Natural killer cell (primary cell): Measurements from ENCODE around the gene SMYD2. TPM values are rescaled to one million over a fixed set of nuclear protein-coding genes. Genes with fewer than 3 reads are reported as not detected.

Experiments
- ATAC-seq, 3 donors: fragments of 150-1000 bp in 2 of 3; fragments of 200-7000 bp in 1 of 3; cut with Tn5 transposase; 1 replicate in 1 of 3; 2 replicates in 2 of 3; pipeline ENCODE4 v1.10.0; 2021; ENCODE audit warnings: mild to moderate bottlenecking in 2 of 3, moderate library complexity in 2 of 3
- DNase-seq, 2 donors: peaks; one replicate each; pipeline versions ENCODE4 v3.0.0 to v3.0.0-alpha.2; 2013 to 2021; ENCODE audit warnings: mixed read lengths in 1 of 2
- H3K27ac ChIP-seq: one replicate; pipeline ENCODE4 v1.5.1; 2013; ENCODE audit warnings: mild to moderate bottlenecking, low read length
- H3K27me3 ChIP-seq: one replicate; pipeline ENCODE4 v1.6.1; 2013; ENCODE audit warnings: low read length; ENCODE audit not compliant: control insufficient read depth, insufficient read depth
- H3K36me3 ChIP-seq: one replicate; pipeline ENCODE4 v1.6.1; 2013; ENCODE audit warnings: low read length; ENCODE audit not compliant: control insufficient read depth, insufficient read depth
- H3K4me1 ChIP-seq: one replicate; pipeline ENCODE4 v1.6.1; 2013; ENCODE audit warnings: low read length; ENCODE audit not compliant: control insufficient read depth, insufficient read depth
- H3K4me3 ChIP-seq: one replicate; pipeline ENCODE4 v1.5.1; 2013; ENCODE audit warnings: low read length
- H3K9me3 ChIP-seq: one replicate; pipeline ENCODE4 v1.6.1; 2013; ENCODE audit warnings: low read length; ENCODE audit not compliant: control insufficient read depth, insufficient read depth
- H3K27ac Mint-ChIP-seq, 2 donors: one replicate each; pipeline ENCODE4 v1.8.0; 2022; ENCODE audit warnings: mild to moderate bottlenecking in 2 of 2, mixed read lengths in 2 of 2, moderate library complexity in 1 of 2
- H3K27me3 Mint-ChIP-seq, 2 donors: one replicate each; pipeline ENCODE4 v1.8.0; 2022; ENCODE audit warnings: low read depth in 2 of 2, mixed read lengths in 2 of 2
- H3K36me3 Mint-ChIP-seq: one replicate; pipeline ENCODE4 v1.8.0; 2022; ENCODE audit warnings: mixed read lengths
- H3K4me1 Mint-ChIP-seq, 2 donors: one replicate each; pipeline ENCODE4 v1.8.0; 2022; ENCODE audit warnings: mixed read lengths in 2 of 2
- H3K4me3 Mint-ChIP-seq: one replicate; pipeline ENCODE4 v1.8.0; 2022; ENCODE audit warnings: mild to moderate bottlenecking, moderate library complexity, mixed read lengths
- H3K9me3 Mint-ChIP-seq, 2 donors: one replicate each; pipeline ENCODE4 v1.8.0; 2022; ENCODE audit warnings: mixed read lengths in 2 of 2
- CTCF ChIP-seq: fragments of 200-600 bp; IDR thresholded peaks from one replicate; pipeline ENCODE4 v1.8.0; 2022; ENCODE audit warnings: antibody characterized with exemption
- WGBS: methylation state at CpG from one replicate; pipeline ENCODE4 v1.1.7; 2013; ENCODE audit warnings: missing lambda C conversion rate; ENCODE audit not compliant: insufficient coverage; 5-methylcytosine and 5-hydroxymethylcytosine counted together
- intact Hi-C: fragments of 100-400 bp; cut with micrococcal nuclease; formaldehyde crosslinking; loops from one replicate; pipeline ENCODE4 v1.14.2; 2022
- total RNA-seq, 4 donors: library from RNA; stranded (reverse); fragments of 120-200 nt in 1 of 4; gene quantifications; one replicate each; pipeline versions ENCODE4 v1.2.3 to v1.2.4, GENCODE V29; 2013 to 2022

SMYD2 gene
- total RNA-seq, 3 donors from 2014 or later (not counting 1 experiment from before 2014, with no cell fraction given): 23.1 to 27.8 (median 26.9) TPM

GRCh38 chr1:214260561-214261205 lies 20.3 kb upstream of the SMYD2 start:
- Mint-ChIP-seq H3K27ac (no peak overlapping the region), H3K36me3 (no peaks in the 10 kb centered on the region), H3K27me3 (peaks cover 43 to 75% of the 10 kb centered on the region in 2 donors), H3K4me3 (no peak overlapping the region), H3K4me1 (peaks cover 0 to 5% of the 10 kb centered on the region in 2 donors), H3K9me3 (no peaks in the 10 kb centered on the region)
- Histone ChIP-seq H3K9me3 (no peaks in the 10 kb centered on the region), H3K36me3 (no peaks in the 10 kb centered on the region), H3K27ac (no peak overlapping the region), H3K4me1 (no peaks in the 10 kb centered on the region), H3K27me3 (peaks cover 23% of the 10 kb centered on the region), H3K4me3 (no peak overlapping the region)
- TF ChIP-seq CTCF: no peak
- DNase-seq: no peak
- no peak for ATAC-seq
- intact Hi-C loops: loop anchor here (1.0 kb wide), 1 partner anchor 68 kb away; no protein-coding TSS in a partner anchor
- WGBS: 87% methylated on average over 2 of the region's 3 CpGs

GRCh38 chr1:214261206-214262123 lies 19.5 kb upstream of the SMYD2 start:
- Histone ChIP-seq H3K27ac (no peak overlapping the region), H3K9me3 (no peaks in the 10 kb centered on the region), H3K36me3 (no peaks in the 10 kb centered on the region), H3K27me3 (peaks cover 23% of the 10 kb centered on the region), H3K4me1 (no peaks in the 10 kb centered on the region), H3K4me3 (no peak overlapping the region)
- H3K36me3 Mint-ChIP-seq: no peaks in the 10 kb centered on the region
- peak; percentile 73 to 87 for DNase-seq
- peak; percentile 89 to 99 (median 99) for ATAC-seq
- H3K9me3 Mint-ChIP-seq: no peaks in the 10 kb centered on the region
- no peak overlapping the region for H3K4me3 Mint-ChIP-seq
- intact Hi-C loops: loop anchor here (1.0 kb wide), 1 partner anchor 67 kb away; no protein-coding TSS in a partner anchor
- H3K4me1 Mint-ChIP-seq: peaks cover 0 to 5% of the 10 kb centered on the region in 2 donors
- no peak overlapping the region for H3K27ac Mint-ChIP-seq
- WGBS: 9% methylated on average over 12 of the region's 15 CpGs
- TF ChIP-seq CTCF: peak; percentile 90
- peaks cover 41 to 76% of the 10 kb centered on the region in 2 donors for H3K27me3 Mint-ChIP-seq

- WGBS: 67% methylated on average over 3 of the region's 4 CpGs
- DNase-seq (no peak), ATAC-seq (no peak)
- H3K27ac ChIP-seq: no peak overlapping the region
- intact Hi-C loops: no loop called here
- H3K9me3 Mint-ChIP-seq: no peaks in the 10 kb centered on the region
- TF ChIP-seq CTCF: no peak
- no peak overlapping the region for H3K4me3 ChIP-seq
- no peak overlapping the region for H3K4me3 Mint-ChIP-seq
- no peaks in the 10 kb centered on the region for H3K4me1 ChIP-seq
- peaks cover 32% of the 10 kb centered on the region for H3K27me3 ChIP-seq
- H3K36me3 ChIP-seq: no peaks in the 10 kb centered on the region
- H3K9me3 ChIP-seq: no peaks in the 10 kb centered on the region
- H3K36me3 Mint-ChIP-seq: no peaks in the 10 kb centered on the region
- H3K27ac Mint-ChIP-seq: no peak overlapping the region
- H3K27me3 Mint-ChIP-seq: peaks cover 31 to 60% of the 10 kb centered on the region in 2 donors
- H3K4me1 Mint-ChIP-seq: peaks cover 0 to 5% of the 10 kb centered on the region in 2 donors
Measured at GRCh38 chr1:214264196-214264595, 16.8 kb upstream of the SMYD2 start.
